ENCODE measurements around the gene HERC5. TPM values are rescaled to one million over a fixed set of nuclear protein-coding genes. Genes with fewer than 3 reads are reported as not detected.

Gene HERC5
- polyA plus RNA-seq, 2 of the 4 experiments (the other 2 are of a cell fraction): 4.3 to 5.1 TPM

- H3K4me1 ChIP-seq: no peaks in the 10 kb centered on the region
- 0 out of 3 replicates have a peak overlapping the region, but pooled peaks have one; percentile 81 for H3K4me2 ChIP-seq
- 82% methylated on average over 7 of the region's 7 CpGs for WGBS (ENCODE audit: missing lambda C conversion rate)
- H3K9me3 ChIP-seq: no peaks in the 10 kb centered on the region
- FAIRE-seq: no peak
- no peak for DNase-seq (ENCODE audit: low read depth in 1 of 2, low spot score in 1 of 2)
- ATAC-seq: no peak
- H3K27ac ChIP-seq: no peak overlapping the region
- CTCF ChIA-PET: interaction anchor here (0.6 to 2.1 kb wide), 3 partner anchors 57 to 676 kb away, joined by 3 to 8 read pairs (median 4); no protein-coding TSS in a partner anchor
- H3K4me3 ChIP-seq: no peak overlapping the region
- POLR2A ChIA-PET: no interaction called here
- TF ChIP-seq FOSB (CRISPR knock-in tag; IDR thresholded peaks at IDR 0.05): no peak
- no peak for TF ChIP-seq RCOR1 (IDR thresholded peaks at IDR 0.05; ENCODE audit: low read depth, low read length)
- TF ChIP-seq USF2 (IDR thresholded peaks at IDR 0.05): no peak
These were observed 1.3 kb downstream of the HERC5 start for GRCh38 chr4:88458104-88458740.

DNA sequence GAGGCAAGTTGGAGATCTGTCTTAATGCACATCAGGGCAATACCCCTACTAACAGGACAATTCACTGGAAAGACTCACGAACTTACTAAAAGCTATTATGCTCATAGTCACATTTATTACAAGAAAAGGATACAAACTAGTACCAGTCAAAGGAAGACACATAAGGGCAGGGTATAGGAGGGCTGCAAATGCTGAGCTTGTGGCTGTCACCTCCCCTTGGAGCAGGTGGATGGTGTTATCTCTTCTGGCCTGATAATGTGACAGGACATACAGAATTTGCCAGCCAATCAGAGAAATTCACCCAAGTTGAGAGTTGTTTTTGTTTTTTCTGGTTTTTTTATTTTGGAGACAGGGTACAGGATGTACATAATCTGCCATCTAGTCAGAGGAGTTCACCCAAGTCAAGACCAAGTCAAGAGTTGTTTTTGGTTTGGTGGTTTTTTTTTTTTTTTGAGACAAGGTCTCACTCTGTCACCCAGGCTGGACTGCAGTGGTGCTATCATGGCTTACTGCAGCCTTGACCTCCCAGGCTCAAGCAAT lies 8.8 kb downstream of the HERC5 start:
- FAIRE-seq (no peak), DNase-seq (ENCODE audit: low read depth in 1 of 2, low spot score in 1 of 2) (no peak), ATAC-seq (no peak)
- TF ChIP-seq SREBF2 (IDR thresholded peaks at IDR 0.05): no peak
- no peak for TF ChIP-seq HEYL (CRISPR knock-in tag; IDR thresholded peaks at IDR 0.05)
- no peak for TF ChIP-seq ZFP36 (IDR thresholded peaks at IDR 0.05; ENCODE audit: borderline replicate concordance, partially characterized antibody)
- TF ChIP-seq TP53 (CRISPR knock-in tag; IDR thresholded peaks at IDR 0.05): no peak
- no peak for TF ChIP-seq HOXB5 (CRISPR knock-in tag; IDR thresholded peaks at IDR 0.05)
- TF ChIP-seq FOXS1 (CRISPR knock-in tag; IDR thresholded peaks at IDR 0.05): no peak
- no peak for TF ChIP-seq CHD4 (IDR thresholded peaks at IDR 0.05; ENCODE audit: borderline replicate concordance)
- TF ChIP-seq HDAC2 (IDR thresholded peaks at IDR 0.05): no peak
- TF ChIP-seq POLR2A (IDR thresholded peaks at IDR 0.05; ENCODE audit: low read length): no peak
- TF ChIP-seq CHD2 (IDR thresholded peaks at IDR 0.05; ENCODE audit: low read length, partially characterized antibody): no peak
- Histone ChIP-seq H3K4me2 (no peak overlapping the region), H3K4me3 (no peak overlapping the region), H3K4me1 (no peaks in the 10 kb centered on the region), H3K27ac (no peak overlapping the region), H3K9me3 (no peaks in the 10 kb centered on the region)
- ChIA-PET CTCF (interaction anchor here (0.6 kb wide), 1 partner anchor 426 kb away, joined by 4 read pairs; no protein-coding TSS in a partner anchor), POLR2A (no interaction called here)
- WGBS (ENCODE audit: missing lambda C conversion rate): 68% methylated on average over 1 of the region's 1 CpG

DNA sequence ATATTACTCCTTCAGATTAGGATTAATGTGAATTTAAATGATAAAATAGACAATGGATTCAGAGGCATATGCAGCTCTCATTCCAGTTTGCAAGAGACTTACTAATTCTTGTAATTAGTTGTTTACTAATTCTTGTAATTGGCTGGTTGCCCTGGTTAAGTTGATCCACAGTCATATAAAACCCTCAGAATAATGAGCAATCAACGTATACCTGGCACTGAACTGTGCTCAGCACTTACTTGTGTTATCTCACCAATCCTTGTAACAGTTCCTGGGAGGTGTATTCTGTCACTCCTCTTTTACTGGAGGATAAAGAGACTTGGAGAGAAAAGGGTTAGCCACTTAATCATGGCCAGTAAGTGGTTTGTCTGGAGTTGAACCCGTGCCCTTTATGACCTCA lies 10.5 kb downstream of the HERC5 start:
- DNase-seq (ENCODE audit: low read depth in 1 of 2, low spot score in 1 of 2) (no peak), ATAC-seq (no peak), FAIRE-seq (no peak)
- WGBS (ENCODE audit: missing lambda C conversion rate): 56% methylated on average over 2 of the region's 2 CpGs
- Histone ChIP-seq H3K4me3 (no peak overlapping the region), H3K9me3 (no peaks in the 10 kb centered on the region), H3K27ac (no peak overlapping the region), H3K4me1 (no peaks in the 10 kb centered on the region), H3K4me2 (no peak overlapping the region)
- POLR2A ChIA-PET: no interaction called here
- TF ChIP-seq PHF8 (IDR thresholded peaks at IDR 0.05; ENCODE audit: borderline replicate concordance, low read depth): no peak
- TF ChIP-seq MAZ (IDR thresholded peaks at IDR 0.05; ENCODE audit: borderline replicate concordance, low read depth, low read length): no peak
- TF ChIP-seq, protein P1, sequence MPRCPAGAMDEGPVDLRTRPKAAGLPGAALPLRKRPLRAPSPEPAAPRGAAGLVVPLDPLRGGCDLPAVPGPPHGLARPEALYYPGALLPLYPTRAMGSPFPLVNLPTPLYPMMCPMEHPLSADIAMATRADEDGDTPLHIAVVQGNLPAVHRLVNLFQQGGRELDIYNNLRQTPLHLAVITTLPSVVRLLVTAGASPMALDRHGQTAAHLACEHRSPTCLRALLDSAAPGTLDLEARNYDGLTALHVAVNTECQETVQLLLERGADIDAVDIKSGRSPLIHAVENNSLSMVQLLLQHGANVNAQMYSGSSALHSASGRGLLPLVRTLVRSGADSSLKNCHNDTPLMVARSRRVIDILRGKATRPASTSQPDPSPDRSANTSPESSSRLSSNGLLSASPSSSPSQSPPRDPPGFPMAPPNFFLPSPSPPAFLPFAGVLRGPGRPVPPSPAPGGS (IDR thresholded peaks at IDR 0.05): no peak
- TF ChIP-seq HOXB5 (CRISPR knock-in tag; IDR thresholded peaks at IDR 0.05): no peak
- no peak for TF ChIP-seq CHD4 (IDR thresholded peaks at IDR 0.05; ENCODE audit: borderline replicate concordance)
- no peak for TF ChIP-seq NR3C1 (IDR thresholded peaks at IDR 0.05)
- no peak for TF ChIP-seq POLR2AphosphoS2 (conservative IDR thresholded peaks at IDR 0.05; ENCODE audit: low read length)
- TF ChIP-seq FOSL2 (IDR thresholded peaks at IDR 0.05): no peak
- TF ChIP-seq FOSL2 (CRISPR knock-in tag; IDR thresholded peaks at IDR 0.05): no peak
- TF ChIP-seq CBX8 (IDR thresholded peaks at IDR 0.05): no peak
- TF ChIP-seq ZC3H11A (IDR thresholded peaks at IDR 0.05): no peak
- TF ChIP-seq ELK1 (IDR thresholded peaks at IDR 0.05; ENCODE audit: low read depth, low read length): no peak
- TF ChIP-seq, protein P2, sequence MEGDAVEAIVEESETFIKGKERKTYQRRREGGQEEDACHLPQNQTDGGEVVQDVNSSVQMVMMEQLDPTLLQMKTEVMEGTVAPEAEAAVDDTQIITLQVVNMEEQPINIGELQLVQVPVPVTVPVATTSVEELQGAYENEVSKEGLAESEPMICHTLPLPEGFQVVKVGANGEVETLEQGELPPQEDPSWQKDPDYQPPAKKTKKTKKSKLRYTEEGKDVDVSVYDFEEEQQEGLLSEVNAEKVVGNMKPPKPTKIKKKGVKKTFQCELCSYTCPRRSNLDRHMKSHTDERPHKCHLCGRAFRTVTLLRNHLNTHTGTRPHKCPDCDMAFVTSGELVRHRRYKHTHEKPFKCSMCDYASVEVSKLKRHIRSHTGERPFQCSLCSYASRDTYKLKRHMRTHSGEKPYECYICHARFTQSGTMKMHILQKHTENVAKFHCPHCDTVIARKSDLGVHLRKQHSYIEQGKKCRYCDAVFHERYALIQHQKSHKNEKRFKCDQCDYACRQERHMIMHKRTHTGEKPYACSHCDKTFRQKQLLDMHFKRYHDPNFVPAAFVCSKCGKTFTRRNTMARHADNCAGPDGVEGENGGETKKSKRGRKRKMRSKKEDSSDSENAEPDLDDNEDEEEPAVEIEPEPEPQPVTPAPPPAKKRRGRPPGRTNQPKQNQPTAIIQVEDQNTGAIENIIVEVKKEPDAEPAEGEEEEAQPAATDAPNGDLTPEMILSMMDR (IDR thresholded peaks at IDR 0.05): no peak
- TF ChIP-seq RAD21 (conservative IDR thresholded peaks at IDR 0.05 in 1 of 2, IDR thresholded peaks at IDR 0.05 in 1 of 2): no peak
- TF ChIP-seq HOXB13 (CRISPR knock-in tag; IDR thresholded peaks at IDR 0.05; ENCODE audit: low read depth): no peak
- CTCF ChIA-PET: interaction anchor here (0.7 kb wide), 1 partner anchor 243 kb away, joined by 3 read pairs; no protein-coding TSS in a partner anchor

Measured in A549 (cell line).